GM19452 (cell line): Measurements from ENCODE around the gene SORCS2.

ENCODE experiments used
- ATAC-seq: cut with Tn5 transposase; IDR thresholded peaks from one replicate; pipeline ENCODE4 v1.9.1; 2021; ENCODE audit not compliant: unreplicated experiment

SORCS2 gene

DNA sequence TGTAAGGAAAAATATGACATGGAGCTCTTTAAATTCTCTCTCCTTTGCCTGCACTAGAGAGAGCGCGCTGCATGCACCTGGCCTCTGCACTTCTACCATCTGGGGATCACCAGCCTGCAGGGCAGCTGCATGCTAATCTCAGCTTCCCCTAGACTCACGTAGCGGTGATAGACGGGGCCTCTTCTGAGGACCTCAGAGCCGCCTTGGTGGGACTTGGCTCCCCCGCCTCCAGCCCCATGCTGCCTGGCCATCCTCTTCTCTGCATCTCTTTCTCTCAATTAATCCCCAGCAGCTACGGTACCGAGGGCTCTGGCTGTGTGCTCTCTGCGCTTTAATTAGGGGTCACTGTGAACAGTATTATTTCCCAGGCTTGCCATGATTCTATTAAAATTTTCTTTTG is 295.2 kb downstream of the SORCS2 start:
- ATAC-seq = no peak

DNA sequence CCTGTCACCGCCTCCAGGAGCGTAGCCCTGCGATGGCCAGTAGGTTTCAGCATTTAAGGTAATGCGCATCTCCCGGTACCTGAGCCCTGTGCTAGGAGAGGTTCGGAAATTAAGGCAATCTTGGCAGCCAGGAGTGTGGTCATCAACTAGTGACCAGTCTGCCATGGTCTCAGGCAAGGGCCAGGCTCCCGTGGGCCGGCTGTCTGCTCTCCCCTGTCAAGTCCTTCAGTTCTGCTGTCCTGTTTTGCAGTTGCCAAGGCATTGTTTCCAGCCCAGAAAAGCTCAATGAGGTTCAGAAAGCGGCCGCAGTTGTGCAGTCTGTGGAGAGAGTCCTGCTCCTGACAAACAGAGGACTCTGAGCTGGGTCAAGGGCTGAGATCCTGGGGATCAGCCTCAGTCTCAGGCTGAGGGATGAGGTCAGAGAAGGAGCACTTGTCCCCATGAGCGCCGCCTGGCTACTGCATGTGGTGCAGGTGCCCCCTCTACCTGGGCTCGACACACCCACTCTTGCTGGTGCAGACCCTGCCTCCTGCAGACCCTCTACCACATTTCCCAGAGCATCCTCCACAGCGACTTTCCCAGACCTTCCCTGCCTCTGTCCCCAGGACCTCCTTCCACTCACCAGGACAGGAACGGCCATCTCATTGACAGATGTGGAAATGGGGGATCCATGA is 295.8 kb downstream of the SORCS2 start:
- no peak for ATAC-seq

DNA sequence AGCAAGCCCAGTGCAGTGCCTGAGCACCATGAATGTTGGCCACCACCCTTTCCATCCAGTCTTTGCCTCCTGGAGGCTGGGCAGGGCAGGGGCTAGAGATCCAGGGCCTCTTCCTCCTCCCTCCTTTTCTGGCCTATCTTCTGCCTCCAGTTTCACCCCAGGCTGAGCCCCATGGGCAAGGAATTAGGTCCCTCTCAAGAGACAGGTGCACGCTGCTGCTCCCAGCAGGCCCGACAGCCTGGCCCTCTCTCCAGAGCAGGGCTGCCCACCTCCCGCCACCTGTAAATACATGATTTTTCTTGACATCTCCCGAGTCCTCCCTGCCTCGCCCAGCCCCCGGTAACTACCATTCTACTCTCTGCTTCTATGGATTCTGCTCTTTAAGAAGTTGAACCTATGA is 299.6 kb downstream of the SORCS2 start:
- no peak for ATAC-seq

DNA sequence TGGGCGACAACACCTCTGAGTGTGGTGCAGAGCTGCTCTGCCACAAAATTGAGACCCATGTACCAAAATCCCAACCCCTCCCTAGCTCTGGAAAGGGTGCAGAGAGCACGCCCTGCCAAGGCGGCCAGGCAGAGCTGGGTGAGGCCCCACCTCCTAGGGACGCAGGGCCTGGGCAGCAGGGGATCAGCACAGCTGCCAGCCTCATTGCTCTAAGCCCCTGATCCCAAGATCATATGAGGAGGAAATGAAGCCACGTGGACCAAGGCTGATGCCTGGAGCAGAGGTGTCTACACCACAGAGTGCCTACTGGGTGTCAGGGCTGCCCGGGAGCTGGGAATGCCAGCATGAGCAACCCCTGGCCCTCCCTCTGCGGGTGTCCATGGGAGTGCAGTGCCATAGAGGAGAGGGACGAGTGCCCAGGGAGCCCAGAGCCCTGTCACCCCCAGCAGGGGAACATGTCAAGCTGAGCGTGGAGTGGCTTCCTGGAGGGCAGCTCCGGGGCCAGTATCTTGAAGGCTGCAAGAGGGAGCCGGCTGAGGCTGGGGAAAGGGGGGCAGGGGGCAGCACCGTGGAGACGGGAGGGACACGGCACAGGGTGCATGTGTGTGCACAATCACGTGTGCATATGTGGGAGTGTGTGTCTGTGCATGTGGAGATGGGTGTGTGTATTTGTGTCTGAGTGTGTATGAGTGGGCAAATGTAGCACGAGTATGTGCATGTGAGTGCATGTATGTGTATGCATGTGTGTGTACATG is 306.3 kb downstream of the SORCS2 start:
- ATAC-seq = no peak

DNA sequence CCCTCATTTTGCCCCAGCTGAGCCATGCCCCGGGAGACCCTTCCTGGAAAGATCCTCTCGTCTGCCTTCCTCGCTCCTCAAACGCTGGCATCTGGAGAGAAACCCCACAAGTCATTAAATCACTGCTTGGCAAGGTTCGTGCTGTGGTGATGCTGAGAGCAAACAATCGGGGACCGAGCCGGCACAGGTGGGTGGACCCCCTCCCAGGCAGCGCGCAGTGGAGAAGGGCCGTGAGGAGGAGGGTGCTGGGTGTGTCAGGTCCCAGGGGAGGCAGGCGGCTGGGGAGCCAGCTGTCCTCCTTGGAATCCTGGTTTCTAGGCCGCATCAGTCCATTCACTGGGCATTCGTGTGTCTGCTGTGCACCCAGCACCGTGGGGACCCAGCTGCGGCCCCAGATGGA is 307.3 kb downstream of the SORCS2 start:
- ATAC-seq = no peak

DNA sequence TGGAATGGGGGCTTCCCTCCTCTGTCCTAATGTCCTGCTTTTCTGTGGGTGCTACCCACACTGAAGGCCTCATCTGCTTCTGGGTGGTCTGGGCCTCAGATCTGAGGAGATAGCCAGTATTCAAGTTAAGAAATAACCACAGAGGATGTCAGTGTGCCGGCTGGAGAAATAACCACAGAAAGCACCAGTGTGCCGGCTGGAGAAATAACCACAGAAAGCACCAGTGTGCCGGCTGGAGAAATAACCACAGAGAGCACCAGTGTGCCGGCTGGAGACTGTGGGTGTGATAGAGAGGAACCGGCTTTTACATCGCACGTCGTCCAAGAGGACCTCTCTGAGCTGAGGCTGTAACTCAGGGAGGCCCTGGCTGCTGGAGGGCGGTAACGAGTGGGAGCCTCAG is 308.1 kb downstream of the SORCS2 start:
- no peak for ATAC-seq

DNA sequence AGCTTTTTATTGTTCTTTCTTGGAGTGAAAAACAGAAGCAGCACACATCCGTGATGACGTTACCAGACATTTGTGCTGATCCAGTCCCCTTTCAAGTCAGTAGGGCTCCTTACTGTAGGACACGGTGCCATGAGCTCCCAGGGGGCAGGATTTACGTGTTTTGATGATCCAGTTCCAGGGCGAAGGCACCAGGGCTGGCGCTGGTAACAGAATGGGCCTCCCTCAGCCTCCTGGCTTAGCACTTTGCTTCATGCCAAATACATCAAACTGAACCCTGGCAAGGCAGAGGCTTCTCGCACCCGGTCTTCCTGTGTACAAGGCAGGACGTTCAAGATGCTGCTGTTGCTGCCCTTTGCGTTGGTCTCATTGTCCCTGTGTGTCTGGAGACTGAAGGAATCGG is 309.0 kb downstream of the SORCS2 start:
- ATAC-seq = no peak

DNA sequence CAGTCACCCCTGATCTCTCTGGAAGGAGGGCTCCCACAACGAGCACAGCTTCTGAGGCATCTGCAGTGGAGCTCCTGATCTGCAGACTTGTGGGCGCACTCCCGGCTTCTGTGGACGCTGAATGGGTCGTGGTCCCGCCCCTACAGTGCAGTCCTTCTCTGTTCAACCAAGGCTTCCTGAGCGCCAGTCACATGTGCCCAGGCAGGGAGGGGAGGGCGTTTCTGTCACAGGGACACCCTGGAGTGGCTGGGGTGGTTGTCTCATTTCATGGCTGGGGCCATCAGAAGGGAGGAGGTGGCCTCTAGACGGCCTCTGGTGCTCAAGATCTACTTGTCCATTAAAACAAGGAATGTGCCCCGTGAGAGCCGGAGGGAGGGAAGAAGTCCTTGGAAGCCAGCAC is 309.5 kb downstream of the SORCS2 start:
- no peak for ATAC-seq

DNA sequence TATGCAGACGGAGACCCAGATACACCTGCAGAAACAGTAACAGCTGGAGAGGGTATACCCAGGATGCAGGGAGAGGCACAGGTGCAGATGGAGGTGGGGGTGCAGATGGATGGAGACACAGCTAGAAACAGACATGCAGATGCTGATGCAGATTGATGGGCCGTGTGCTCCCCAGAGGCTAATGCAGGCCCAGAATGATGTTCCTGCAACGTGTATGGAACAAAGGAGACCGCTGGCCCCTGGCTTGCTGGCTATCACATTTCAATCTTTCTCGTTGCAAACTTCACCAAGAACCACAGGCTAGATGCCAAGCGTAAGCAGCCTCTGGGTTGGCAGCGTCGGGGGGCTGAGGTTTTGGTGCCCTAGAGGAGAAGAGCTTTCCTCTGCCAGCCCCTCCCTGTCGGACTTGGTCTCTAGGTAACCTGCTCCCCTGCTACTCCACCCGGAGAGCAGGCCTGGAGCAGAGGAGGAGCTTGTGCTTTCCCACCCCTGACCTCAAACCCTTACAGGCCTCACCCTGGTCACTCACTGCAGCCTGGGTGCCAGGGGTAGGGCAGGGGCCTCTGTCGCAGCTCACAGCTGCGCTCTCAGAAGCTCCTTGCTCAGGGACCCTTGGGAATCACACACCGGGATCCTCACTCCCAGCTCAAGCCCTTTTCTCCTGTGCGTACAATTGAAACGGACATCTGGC is 311.4 kb downstream of the SORCS2 start:
- ATAC-seq = no peak

DNA sequence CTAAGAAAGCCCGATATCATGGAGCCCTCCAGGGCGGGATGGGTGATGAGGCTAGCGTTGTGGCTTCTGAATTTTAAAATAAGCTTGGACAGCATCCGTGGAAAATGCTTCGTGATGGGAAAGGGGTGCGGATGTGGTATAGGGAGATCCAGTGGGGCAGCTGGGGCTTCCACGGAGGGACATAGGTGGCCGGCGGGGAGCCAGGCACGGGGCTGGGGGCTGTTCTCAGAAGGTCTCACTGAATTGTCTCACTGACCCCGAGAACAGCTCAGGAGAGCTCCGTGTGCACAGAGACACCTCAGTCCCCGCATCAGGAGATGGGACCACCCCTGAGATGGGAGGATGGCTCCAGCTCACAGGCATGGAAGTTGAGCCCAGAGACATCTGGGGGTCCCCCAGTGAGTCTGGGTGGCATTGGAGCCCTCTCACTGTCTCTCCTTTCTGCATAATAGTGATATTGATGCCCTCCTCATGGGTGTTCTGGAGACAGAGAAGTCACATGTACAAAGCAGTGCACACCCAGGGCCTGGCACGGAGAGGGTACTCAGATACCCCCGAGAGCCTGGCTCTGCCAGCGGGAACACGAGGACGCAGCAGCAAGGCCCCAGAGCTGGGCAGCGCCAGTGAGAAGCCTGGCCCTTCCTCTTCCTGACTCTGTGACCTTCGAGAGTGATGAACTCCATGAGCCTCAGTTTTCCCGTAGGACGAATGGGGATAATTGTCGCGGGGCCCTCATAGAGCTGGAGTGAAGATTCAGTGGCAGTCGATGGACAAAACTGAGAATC is 313.0 kb downstream of the SORCS2 start:
- no peak for ATAC-seq

DNA sequence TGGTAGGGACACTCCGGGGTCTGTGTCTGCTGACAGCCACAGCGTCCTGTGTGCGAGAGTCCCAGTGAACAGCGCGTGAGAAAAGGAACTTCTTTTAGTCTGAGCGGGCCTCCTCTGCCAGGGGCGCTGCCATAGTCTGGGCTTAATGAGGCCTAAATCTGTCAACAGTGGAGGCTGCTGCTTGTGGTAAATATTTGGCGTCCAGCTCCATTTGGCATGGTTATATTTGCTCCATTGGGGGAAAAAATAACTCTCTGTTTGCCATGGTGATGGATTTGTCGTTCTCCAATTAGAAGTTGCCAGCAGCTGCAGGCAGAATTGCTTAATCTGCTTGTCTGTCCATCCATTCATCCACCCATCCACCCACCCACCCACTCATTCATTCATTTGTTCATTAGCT is 313.8 kb downstream of the SORCS2 start:
- ATAC-seq = no peak

DNA sequence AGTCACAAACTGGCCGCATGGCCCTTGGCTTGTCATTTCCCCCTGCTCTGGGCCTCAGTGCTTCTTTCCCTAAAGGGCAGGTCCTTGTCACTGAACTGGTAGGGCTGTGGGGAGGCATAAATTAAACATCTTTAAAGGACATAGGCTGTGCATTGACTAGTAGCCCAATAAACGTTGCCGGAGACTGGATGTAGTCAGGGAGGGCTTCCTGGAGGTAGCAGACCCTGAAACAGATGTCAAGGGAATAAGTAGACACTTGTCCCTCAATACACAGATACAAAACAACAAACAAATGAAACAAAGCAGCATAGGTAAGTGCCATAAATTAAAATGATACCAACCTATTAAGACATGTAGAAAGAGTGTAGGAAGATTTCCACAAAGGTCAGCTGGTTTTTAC is 314.2 kb downstream of the SORCS2 start:
- ATAC-seq = no peak

DNA sequence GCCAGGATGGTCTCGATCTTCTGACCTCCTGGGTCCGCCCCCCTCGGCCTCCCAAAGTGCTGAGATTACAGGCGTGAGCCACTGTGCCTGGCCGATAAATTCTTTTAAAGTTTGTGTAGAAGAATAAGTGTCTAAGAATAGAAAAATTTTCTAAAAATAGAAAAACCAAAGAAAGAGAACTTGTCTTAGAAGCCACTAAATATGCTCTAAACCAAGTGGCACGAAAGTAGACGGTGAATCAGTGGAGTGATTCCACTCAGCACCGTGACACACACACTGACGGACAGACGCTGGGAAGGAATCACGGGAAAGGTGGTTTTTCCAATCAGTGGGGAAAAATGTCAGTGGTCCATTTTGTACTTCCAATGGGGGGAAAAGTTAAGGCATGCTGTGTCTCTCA is 315.0 kb downstream of the SORCS2 start:
- ATAC-seq = no peak

DNA sequence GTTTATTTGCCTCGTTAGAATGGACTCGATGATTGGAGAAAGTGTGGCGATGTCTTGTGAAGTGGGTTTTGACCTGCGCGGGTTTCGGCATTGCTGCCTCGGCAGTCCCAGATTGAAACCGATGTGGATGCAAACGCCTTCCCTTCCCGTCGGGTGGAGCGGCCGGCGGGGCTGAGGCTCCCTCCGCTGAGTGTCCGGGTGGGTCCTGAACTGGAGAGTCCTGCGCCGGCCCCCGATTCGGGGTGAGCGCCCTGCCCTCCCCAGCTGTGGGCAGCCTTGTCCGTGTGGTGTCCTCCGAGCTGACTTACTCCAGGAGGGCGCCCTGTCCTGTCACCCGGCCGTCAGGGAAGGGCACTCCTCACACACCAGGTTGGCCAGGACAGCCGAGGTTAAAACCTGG is 317.7 kb downstream of the SORCS2 start:
- no peak for ATAC-seq

DNA sequence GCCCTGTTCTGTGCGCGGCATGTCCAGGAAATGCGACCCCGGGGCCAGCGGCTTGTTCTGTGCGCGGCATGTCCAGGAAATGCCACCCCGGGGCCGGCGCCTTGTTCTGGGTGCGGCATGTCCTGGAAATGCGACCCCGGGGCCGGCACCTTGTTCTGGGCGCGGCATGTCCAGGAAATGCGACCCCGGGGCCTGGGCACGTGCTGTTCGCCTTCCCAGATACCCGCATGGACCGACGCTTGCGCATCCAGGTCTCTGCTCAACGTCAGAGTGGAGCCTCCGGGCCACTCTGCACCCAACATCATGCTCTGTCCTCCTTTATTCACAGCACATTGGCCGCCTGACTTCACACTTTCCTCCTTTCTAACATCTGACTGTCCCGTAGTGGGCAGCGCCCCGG is 318.2 kb downstream of the SORCS2 start:
- ATAC-seq = no peak

DNA sequence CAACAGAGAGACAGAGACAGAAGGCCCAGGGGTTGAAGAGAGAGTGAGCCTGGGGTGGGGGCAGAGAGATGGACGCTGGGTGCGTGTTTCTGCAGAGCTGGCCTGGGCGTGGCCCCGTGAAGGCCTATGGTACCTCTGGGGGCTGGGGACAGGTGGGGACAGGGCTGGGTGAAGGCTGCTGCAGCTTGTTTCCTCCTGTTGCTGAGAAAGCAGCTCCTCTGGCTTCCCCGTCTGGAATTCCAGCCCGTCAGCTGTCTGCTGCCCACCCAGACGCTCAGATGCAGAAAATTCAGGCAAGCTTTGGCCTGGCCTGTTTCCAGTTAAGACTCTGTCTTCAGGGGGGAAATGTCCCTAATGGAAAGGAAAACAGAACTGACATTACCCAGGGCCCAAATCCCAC is 319.2 kb downstream of the SORCS2 start:
- ATAC-seq = no peak

DNA sequence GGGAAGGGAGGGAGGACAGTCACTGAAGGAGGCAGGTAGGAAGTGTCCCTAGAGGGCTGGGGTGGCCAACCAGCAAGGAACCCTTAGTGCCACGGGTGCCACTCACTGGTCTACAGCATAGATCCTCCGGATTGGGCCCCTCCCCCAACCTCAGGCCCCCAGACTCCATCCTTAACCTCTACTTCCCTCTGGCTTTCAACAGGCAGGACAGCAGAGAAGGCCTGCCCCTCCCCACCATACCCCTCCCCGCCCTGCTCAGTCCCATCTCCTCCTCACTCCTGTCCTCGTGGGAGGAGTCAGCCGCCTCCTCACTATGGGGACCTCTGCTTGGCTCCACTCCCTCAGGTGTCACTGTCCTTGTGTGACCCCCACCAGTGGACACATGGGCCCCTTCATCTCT is 320.1 kb downstream of the SORCS2 start:
- ATAC-seq = no peak

DNA sequence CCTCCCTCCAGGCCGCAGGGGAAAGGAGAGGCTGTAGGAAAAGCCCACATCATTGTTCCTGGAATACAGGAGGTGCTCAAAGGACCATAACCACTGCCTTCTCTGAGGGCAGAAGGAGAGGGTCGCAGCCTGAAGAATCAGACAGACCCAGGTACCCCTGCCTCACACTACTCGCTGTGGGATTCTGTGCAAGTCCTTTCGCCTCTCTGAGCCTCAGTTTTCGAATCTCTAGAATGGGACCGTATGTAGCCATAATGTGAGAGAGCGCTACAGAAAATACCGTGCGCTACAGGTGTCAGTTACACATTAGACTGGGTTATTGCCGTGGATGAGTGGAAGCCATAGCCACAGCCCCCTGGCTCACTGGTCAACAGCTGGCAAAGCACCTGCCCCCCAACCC is 320.6 kb downstream of the SORCS2 start:
- no peak for ATAC-seq

DNA sequence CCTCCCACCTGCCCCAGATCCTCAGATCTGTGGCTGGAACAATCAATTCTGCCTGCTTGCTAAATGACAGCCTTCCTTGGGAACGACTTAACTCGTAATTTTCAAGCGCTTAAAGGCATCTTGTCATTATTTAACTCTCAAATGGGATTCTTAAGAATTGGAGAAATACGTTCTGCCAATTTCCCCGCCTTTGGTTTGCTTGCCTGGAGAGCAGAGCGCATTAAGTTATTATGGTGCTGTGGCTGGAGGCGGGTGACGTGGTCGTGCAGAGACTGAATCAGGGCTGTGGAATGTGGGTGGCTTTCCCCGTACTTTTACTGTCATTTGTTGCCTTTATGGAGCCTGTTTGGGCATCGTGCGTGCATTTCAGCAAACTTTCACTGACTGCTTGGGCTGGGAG is 321.3 kb downstream of the SORCS2 start:
- ATAC-seq = no peak

DNA sequence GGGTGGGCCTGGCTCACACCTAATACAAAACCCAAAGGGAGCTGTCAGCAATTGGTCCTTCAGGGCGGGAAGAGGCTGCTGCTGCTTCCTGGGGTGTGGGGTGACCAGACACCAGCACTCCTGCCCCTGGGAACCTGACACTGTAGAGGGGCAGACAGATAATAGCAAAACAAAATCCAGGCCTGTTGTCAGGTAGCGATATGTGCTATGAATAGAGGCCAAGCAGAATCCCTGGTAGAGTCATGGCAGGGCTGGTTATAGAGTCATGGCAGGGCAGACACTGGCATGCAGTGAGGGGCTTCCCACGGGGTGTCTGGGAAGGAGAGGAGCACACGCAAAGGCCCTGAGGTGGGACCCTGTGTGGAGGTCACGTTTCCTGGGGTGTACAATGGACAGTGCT is 321.9 kb downstream of the SORCS2 start:
- no peak for ATAC-seq

DNA sequence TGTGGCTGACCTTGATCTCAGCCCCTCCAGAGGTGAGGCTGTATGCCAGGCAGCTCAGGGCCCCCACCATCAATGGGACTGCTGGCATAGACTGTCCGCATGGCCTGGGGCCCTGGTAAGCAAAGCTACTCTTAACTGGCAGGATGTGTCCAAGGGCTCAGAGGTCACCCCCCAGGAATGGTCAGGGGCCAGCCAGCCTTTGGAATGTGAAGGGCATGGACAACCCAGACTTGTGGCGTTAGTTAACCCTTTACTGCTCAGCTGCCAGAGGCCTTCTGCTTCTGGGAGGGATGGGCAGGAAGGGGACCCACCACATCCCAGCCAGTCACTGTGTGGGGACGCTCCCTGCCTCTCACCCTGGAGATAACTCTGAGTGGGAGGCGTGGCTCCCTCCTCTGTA is 322.5 kb downstream of the SORCS2 start:
- no peak for ATAC-seq
